Endothelial cell (in vitro differentiated cells): ENCODE results near the gene ALLC. TPM values are rescaled to one million over a fixed set of nuclear protein-coding genes. Genes with fewer than 3 reads are reported as not detected.

ENCODE experiments used
- DNase-seq: peaks from one replicate; pipeline ENCODE4 v3.0.0; 2021; ENCODE audit warnings: low spot score
- H3K27ac Mint-ChIP-seq: one replicate; pipeline ENCODE4 v1.8.0; 2021; ENCODE audit warnings: mixed read lengths, inconsistent platforms; ENCODE audit not compliant: unreplicated experiment
- H3K27me3 Mint-ChIP-seq: one replicate; pipeline ENCODE4 v1.8.0; 2021; ENCODE audit warnings: mild to moderate bottlenecking, moderate library complexity, mixed read lengths, inconsistent platforms; ENCODE audit not compliant: unreplicated experiment
- H3K36me3 Mint-ChIP-seq: one replicate; pipeline ENCODE4 v1.8.0; 2021; ENCODE audit warnings: mild to moderate bottlenecking, low read depth, mixed read lengths, inconsistent platforms; ENCODE audit not compliant: unreplicated experiment
- H3K4me1 Mint-ChIP-seq: one replicate; pipeline ENCODE4 v1.8.0; 2021; ENCODE audit warnings: mild to moderate bottlenecking, mixed read lengths, inconsistent platforms; ENCODE audit not compliant: unreplicated experiment
- H3K4me3 Mint-ChIP-seq: one replicate; pipeline ENCODE4 v1.8.0; 2021; ENCODE audit warnings: mild to moderate bottlenecking, mixed read lengths, inconsistent platforms; ENCODE audit not compliant: unreplicated experiment
- H3K9me3 Mint-ChIP-seq: one replicate; pipeline ENCODE4 v1.8.0; 2021; ENCODE audit warnings: mixed read lengths, inconsistent platforms; ENCODE audit not compliant: unreplicated experiment
- total RNA-seq: library from RNA; stranded (reverse); fragmentation: NEBNext Ultra II Directional; extraction: Animal tissue kit (Norgen Biotek cat#: 25700); gene quantifications from one replicate; pipeline ENCODE4 v1.2.1, GENCODE V29; 2021; ENCODE audit not compliant: unreplicated experiment
- TF ChIP-seq, protein P1 (sequence below): fragments of 200-600 bp; sonication (generic); IDR thresholded peaks from one replicate; pipeline ENCODE4 v1.5.0; 2021; ENCODE audit warnings: antibody characterized with exemption; ENCODE audit not compliant: unreplicated experiment

Gene ALLC
- total RNA-seq, 1 donor from 2014 or later: 0.26 TPM

GRCh38 chr2:3678212-3678611 is 20.2 kb downstream of the ALLC start:
- H3K27me3 Mint-ChIP-seq: peaks cover 2% of the 10 kb centered on the region
- no peak overlapping the region for H3K27ac Mint-ChIP-seq
- TF ChIP-seq, protein P1, sequence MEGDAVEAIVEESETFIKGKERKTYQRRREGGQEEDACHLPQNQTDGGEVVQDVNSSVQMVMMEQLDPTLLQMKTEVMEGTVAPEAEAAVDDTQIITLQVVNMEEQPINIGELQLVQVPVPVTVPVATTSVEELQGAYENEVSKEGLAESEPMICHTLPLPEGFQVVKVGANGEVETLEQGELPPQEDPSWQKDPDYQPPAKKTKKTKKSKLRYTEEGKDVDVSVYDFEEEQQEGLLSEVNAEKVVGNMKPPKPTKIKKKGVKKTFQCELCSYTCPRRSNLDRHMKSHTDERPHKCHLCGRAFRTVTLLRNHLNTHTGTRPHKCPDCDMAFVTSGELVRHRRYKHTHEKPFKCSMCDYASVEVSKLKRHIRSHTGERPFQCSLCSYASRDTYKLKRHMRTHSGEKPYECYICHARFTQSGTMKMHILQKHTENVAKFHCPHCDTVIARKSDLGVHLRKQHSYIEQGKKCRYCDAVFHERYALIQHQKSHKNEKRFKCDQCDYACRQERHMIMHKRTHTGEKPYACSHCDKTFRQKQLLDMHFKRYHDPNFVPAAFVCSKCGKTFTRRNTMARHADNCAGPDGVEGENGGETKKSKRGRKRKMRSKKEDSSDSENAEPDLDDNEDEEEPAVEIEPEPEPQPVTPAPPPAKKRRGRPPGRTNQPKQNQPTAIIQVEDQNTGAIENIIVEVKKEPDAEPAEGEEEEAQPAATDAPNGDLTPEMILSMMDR: no peak
- H3K36me3 Mint-ChIP-seq: no peaks in the 10 kb centered on the region
- no peak overlapping the region for H3K4me3 Mint-ChIP-seq
- DNase-seq: no peak
- no peaks in the 10 kb centered on the region for H3K4me1 Mint-ChIP-seq
- H3K9me3 Mint-ChIP-seq: no peaks in the 10 kb centered on the region

- no peaks in the 10 kb centered on the region for H3K9me3 Mint-ChIP-seq
- TF ChIP-seq, protein P1: no peak
- H3K27me3 Mint-ChIP-seq: peaks cover 2% of the 10 kb centered on the region
Observed at GRCh38 chr2:3679180-3679579, 21.2 kb downstream of the ALLC start.

GRCh38 chr2:3679616-3680393 is 21.8 kb downstream of the ALLC start:
- no peaks in the 10 kb centered on the region for H3K9me3 Mint-ChIP-seq
- TF ChIP-seq, protein P1: no peak
- peaks cover 2% of the 10 kb centered on the region for H3K27me3 Mint-ChIP-seq
- no peaks in the 10 kb centered on the region for H3K36me3 Mint-ChIP-seq
- H3K4me3 Mint-ChIP-seq: no peak overlapping the region
- no peak for DNase-seq
- no peak overlapping the region for H3K27ac Mint-ChIP-seq
- no peaks in the 10 kb centered on the region for H3K4me1 Mint-ChIP-seq

More at GRCh38 chr2:3679180-3679579, 21.2 kb downstream of the ALLC start:
- no peak for DNase-seq
- Mint-ChIP-seq H3K27ac (no peak overlapping the region), H3K36me3 (no peaks in the 10 kb centered on the region), H3K4me3 (no peak overlapping the region), H3K4me1 (no peaks in the 10 kb centered on the region)

DNA sequence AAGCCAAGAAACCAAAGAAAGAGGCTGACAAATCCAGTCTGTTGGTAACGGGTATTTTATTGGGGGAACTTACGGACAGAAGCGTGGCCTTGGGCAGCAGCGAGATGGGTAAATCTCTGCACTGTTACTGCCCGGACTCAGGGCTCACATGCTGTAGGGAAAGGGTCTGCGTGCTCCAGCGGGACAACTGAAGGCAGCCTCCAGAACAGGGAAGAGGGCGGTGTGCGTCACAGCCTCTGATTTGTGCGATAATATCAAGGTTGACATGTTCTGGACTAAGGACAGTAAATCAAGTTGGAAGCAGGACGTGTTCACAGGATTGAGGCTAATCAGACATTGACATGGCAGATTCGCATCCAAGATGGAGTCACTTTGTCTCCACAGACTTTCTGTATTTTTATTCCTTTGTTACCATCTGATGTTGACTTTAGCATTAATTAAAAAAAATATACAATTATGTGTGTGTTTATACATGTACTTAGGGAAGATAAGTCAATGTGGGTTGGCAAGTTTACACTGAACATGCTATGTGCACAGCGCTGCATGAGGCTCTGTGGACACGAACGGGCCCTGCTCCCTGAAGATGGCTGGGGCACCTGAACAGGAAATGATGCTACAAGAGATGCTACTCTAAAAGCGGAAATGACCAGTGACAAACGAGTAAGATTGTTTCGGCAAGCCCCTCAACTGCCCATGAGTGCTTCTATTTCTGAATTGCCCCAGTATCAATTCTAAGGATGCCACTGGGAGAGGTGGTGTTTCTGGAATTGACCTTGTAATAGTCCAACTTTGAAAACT is 22.7 kb downstream of the ALLC start:
- H3K4me3 Mint-ChIP-seq: no peak overlapping the region
- H3K9me3 Mint-ChIP-seq: no peaks in the 10 kb centered on the region
- peaks cover 2% of the 10 kb centered on the region for H3K27me3 Mint-ChIP-seq
- DNase-seq: no peak
- TF ChIP-seq, protein P1: no peak
- no peak overlapping the region for H3K27ac Mint-ChIP-seq
- no peaks in the 10 kb centered on the region for H3K36me3 Mint-ChIP-seq
- no peaks in the 10 kb centered on the region for H3K4me1 Mint-ChIP-seq

GRCh38 chr2:3681625-3682024 is 23.6 kb downstream of the ALLC start:
- H3K27ac Mint-ChIP-seq: no peak overlapping the region
- no peaks in the 10 kb centered on the region for H3K36me3 Mint-ChIP-seq
- no peak for DNase-seq
- H3K27me3 Mint-ChIP-seq: peaks cover 2% of the 10 kb centered on the region
- H3K9me3 Mint-ChIP-seq: no peaks in the 10 kb centered on the region
- TF ChIP-seq, protein P1: no peak
- H3K4me1 Mint-ChIP-seq: no peaks in the 10 kb centered on the region
- H3K4me3 Mint-ChIP-seq: no peak overlapping the region
